ENCODE data around the gene CACNA1C.
A peak's percentile ranks its signal among the peaks of the same experiment; 100 is the strongest.

Gene CACNA1C

GRCh38 chr12:2302711-2303580 is 250.2 kb downstream of the CACNA1C start:
- DNase-seq = no peak

- no peak for DNase-seq
Observed at GRCh38 chr12:2304223-2304622, 251.4 kb downstream of the CACNA1C start.

GRCh38 chr12:2306012-2306411 is 253.2 kb downstream of the CACNA1C start:
- DNase-seq = no peak

GRCh38 chr12:2306735-2307134 is 253.9 kb downstream of the CACNA1C start:
- DNase-seq = no peak

- no peak for DNase-seq
Observed at GRCh38 chr12:2307550-2307949, 254.8 kb downstream of the CACNA1C start.

GRCh38 chr12:2309647-2310046 is 256.9 kb downstream of the CACNA1C start:
- peak; percentile 19 for DNase-seq

- DNase-seq = no peak
Observed at GRCh38 chr12:2311020-2311778, 258.4 kb downstream of the CACNA1C start.

GRCh38 chr12:2312175-2312574 is 259.4 kb downstream of the CACNA1C start:
- no peak for DNase-seq

- DNase-seq = no peak
Observed at GRCh38 chr12:2312770-2313169, 260.0 kb downstream of the CACNA1C start.

GRCh38 chr12:2314492-2314891 is 261.7 kb downstream of the CACNA1C start:
- no peak for DNase-seq

GRCh38 chr12:2317772-2318171 is 265.0 kb downstream of the CACNA1C start:
- DNase-seq = no peak

GRCh38 chr12:2318286-2318685 is 265.5 kb downstream of the CACNA1C start:
- no peak for DNase-seq

- DNase-seq = no peak
Observed at GRCh38 chr12:2319136-2319535, 266.3 kb downstream of the CACNA1C start.

GRCh38 chr12:2319737-2320506 is 267.1 kb downstream of the CACNA1C start:
- no peak for DNase-seq

GRCh38 chr12:2320841-2321240 is 268.1 kb downstream of the CACNA1C start:
- no peak for DNase-seq

GRCh38 chr12:2322554-2323120 is 269.9 kb downstream of the CACNA1C start:
- no peak for DNase-seq

- no peak for DNase-seq
Observed at GRCh38 chr12:2323532-2324255, 270.9 kb downstream of the CACNA1C start.

GRCh38 chr12:2324387-2324786 is 271.6 kb downstream of the CACNA1C start:
- no peak for DNase-seq

- no peak for DNase-seq
Observed at GRCh38 chr12:2325519-2325918, 272.7 kb downstream of the CACNA1C start.

GRCh38 chr12:2326470-2326869 is 273.7 kb downstream of the CACNA1C start:
- DNase-seq = no peak

- DNase-seq = no peak
Observed at GRCh38 chr12:2328661-2329060, 275.9 kb downstream of the CACNA1C start.

- no peak for DNase-seq
Observed at GRCh38 chr12:2329661-2330210, 276.9 kb downstream of the CACNA1C start.

All from GF-D8 (cell line).